Panc1 (cell line): ENCODE data around the gene CCL13. TPM values are rescaled to one million over a fixed set of nuclear protein-coding genes. Genes with fewer than 3 reads are reported as not detected.

Source experiments
- ATAC-seq: fragments of 200-7000 bp; cut with Tn5 transposase; 2 replicates; pipeline ENCODE4 v1.9.1; 2020; ENCODE audit warnings: mild to moderate bottlenecking, moderate library complexity
- BruUV-seq: library from RNA; stranded (reverse); fragments of 400-500 nt; replicated peaks from 2 replicates; lab custom pipeline; 2021; lab: Mats Ljungman, UMichigan
- CTCF ChIA-PET: fragments of 300-600 bp; sonication (Branson Sonifier 250); formaldehyde crosslinking; loops from one replicate; lab custom pipeline; 2022; ENCODE audit warnings: antibody characterized with exemption; lab: Charles Lee
- POLR2A ChIA-PET: fragments of 300-600 bp; sonication (Branson Sonifier 250); formaldehyde crosslinking; loops from one replicate; lab custom pipeline; 2022; ENCODE audit warnings: antibody characterized with exemption; lab: Charles Lee
- DNase-seq: peaks from one replicate; pipeline ENCODE4 v3.0.0-alpha.2; 2010; ENCODE audit warnings: low read depth, low spot score
- H3K27ac ChIP-seq: 2 replicates; pipeline ENCODE4 v1.5.1; 2011; ENCODE audit warnings: mild to moderate bottlenecking, low read length, inconsistent platforms
- H3K27me3 ChIP-seq: fragments of 200-500 bp; sonication (Bioruptor generic); 2 replicates; pipeline ENCODE4 v1.6.0; 2014; ENCODE audit warnings: low read length, inconsistent platforms; ENCODE audit not compliant: control insufficient read depth, insufficient read depth
- H3K36me3 ChIP-seq: fragments of 200-500 bp; sonication (Bioruptor generic); 2 replicates; pipeline ENCODE4 v1.5.1; 2014; ENCODE audit warnings: inconsistent platforms, mild to moderate bottlenecking, low read length, moderate library complexity; ENCODE audit not compliant: control insufficient read depth, insufficient read depth
- H3K4me1 ChIP-seq: 2 replicates; pipeline ENCODE4 v1.5.1; 2011; ENCODE audit warnings: inconsistent platforms, mild to moderate bottlenecking, low read length, moderate library complexity; ENCODE audit not compliant: control insufficient read depth, insufficient read depth
- H3K4me3 ChIP-seq, 2 experiments: 2 replicates each; pipeline ENCODE4 v1.5.1; 2011 to 2012; ENCODE audit warnings: low read depth in 2 of 2, low read length in 2 of 2, mild to moderate bottlenecking in 2 of 2, inconsistent platforms in 1 of 2, moderate library complexity in 1 of 2
- H3K9me3 ChIP-seq: fragments of 200-500 bp; sonication (Bioruptor generic); 2 replicates; pipeline ENCODE4 v1.5.1; 2014; ENCODE audit warnings: low read depth, mild to moderate bottlenecking, inconsistent platforms, low read length, moderate library complexity; ENCODE audit not compliant: control insufficient read depth, insufficient read depth
- POLR2AphosphoS5 ChIP-seq: IDR thresholded peaks from 2 replicates; pipeline ENCODE4 v1.6.1; 2012; ENCODE audit warnings: mild to moderate bottlenecking, low read depth, low read length, moderate library complexity
- SIN3A ChIP-seq: IDR thresholded peaks from 2 replicates; pipeline ENCODE4 v1.6.1; 2012; ENCODE audit warnings: low read depth, mild to moderate bottlenecking, low read length, moderate library complexity, borderline replicate concordance; ENCODE audit not compliant: insufficient read depth
- TCF7L2 ChIP-seq: IDR thresholded peaks from 2 replicates; pipeline ENCODE4 v1.6.1; 2011; ENCODE audit warnings: mild to moderate bottlenecking, low read depth, low read length, inconsistent platforms
- in situ Hi-C: cut with HindIII; loops from 2 replicates; pipeline ENCODE4 v1.10.0; 2016; ENCODE audit warnings: low sequenced_read_pairs, low pct_unique_long_range_greater_than_20kb
- intact Hi-C: fragments of 100-400 bp; cut with micrococcal nuclease; formaldehyde crosslinking; loops from one replicate; pipeline ENCODE4 v1.10.0; 2022; ENCODE audit not compliant: unreplicated experiment
- total RNA-seq: library from RNA; stranded (reverse); gene quantifications from one replicate; pipeline ENCODE4 v1.2.1, GENCODE V29; 2021; ENCODE audit not compliant: unreplicated experiment
- TF ChIP-seq, protein P1 (sequence below), 2 experiments: IDR thresholded peaks; 2 replicates each; pipeline ENCODE4 v1.6.1; 2011 to 2012; ENCODE audit warnings: low read depth in 2 of 2, control low read depth in 1 of 2, low read length in 1 of 2, mild to moderate bottlenecking in 1 of 2, moderate library complexity in 1 of 2; ENCODE audit not compliant: insufficient read depth in 1 of 2
- TF ChIP-seq, protein P2 (sequence below): fragments of 450-650 bp; IDR thresholded peaks from 2 replicates; pipeline ENCODE4 v1.5.1; 2017; ENCODE audit warnings: mild to moderate bottlenecking

CCL13 gene
- total RNA-seq, 1 experiment from 2014 or later, result not detected

DNA sequence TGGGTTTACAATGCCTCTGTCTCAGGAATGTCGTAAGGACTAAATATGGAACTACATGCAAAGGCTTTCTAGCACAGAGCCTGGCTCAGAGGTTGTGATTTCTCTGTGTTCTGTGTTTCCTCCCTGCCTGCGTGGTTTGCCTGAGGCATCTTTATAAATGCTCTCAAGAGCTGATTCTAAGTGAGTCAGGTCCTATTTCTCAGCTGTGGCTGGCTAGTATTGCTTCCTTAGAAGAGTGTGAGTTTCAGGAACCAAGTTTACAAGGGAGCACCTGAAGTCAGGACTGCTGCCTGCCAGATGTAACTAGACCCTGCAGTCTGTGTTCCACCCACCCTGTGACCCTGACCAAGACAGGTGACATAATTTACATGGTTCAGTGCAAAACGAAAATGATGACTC lies 14.7 kb downstream of the CCL13 start:
- ATAC-seq, result peak; percentile 57
- Histone ChIP-seq H3K27me3 (no peaks in the 10 kb centered on the region), H3K4me1 (no peaks in the 10 kb centered on the region), H3K36me3 (no peaks in the 10 kb centered on the region), H3K27ac (no peak overlapping the region), H3K4me3 (no peak overlapping the region), H3K9me3 (no peaks in the 10 kb centered on the region)
- no peak for DNase-seq
- ChIA-PET CTCF (interaction anchor here (1.2 kb wide), 1 partner anchor 9 kb away, joined by 3 read pairs; no protein-coding TSS in a partner anchor), POLR2A (no interaction called here)
- in situ Hi-C loops (no loop called here), intact Hi-C loops (no loop called here)
- TF ChIP-seq, protein P1, sequence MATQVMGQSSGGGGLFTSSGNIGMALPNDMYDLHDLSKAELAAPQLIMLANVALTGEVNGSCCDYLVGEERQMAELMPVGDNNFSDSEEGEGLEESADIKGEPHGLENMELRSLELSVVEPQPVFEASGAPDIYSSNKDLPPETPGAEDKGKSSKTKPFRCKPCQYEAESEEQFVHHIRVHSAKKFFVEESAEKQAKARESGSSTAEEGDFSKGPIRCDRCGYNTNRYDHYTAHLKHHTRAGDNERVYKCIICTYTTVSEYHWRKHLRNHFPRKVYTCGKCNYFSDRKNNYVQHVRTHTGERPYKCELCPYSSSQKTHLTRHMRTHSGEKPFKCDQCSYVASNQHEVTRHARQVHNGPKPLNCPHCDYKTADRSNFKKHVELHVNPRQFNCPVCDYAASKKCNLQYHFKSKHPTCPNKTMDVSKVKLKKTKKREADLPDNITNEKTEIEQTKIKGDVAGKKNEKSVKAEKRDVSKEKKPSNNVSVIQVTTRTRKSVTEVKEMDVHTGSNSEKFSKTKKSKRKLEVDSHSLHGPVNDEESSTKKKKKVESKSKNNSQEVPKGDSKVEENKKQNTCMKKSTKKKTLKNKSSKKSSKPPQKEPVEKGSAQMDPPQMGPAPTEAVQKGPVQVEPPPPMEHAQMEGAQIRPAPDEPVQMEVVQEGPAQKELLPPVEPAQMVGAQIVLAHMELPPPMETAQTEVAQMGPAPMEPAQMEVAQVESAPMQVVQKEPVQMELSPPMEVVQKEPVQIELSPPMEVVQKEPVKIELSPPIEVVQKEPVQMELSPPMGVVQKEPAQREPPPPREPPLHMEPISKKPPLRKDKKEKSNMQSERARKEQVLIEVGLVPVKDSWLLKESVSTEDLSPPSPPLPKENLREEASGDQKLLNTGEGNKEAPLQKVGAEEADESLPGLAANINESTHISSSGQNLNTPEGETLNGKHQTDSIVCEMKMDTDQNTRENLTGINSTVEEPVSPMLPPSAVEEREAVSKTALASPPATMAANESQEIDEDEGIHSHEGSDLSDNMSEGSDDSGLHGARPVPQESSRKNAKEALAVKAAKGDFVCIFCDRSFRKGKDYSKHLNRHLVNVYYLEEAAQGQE (IDR thresholded peaks at IDR 0.05; ENCODE audit: insufficient read depth in 1 of 2, low read depth in 2 of 2, low read length in 1 of 2), result no peak
- TF ChIP-seq, protein P2, sequence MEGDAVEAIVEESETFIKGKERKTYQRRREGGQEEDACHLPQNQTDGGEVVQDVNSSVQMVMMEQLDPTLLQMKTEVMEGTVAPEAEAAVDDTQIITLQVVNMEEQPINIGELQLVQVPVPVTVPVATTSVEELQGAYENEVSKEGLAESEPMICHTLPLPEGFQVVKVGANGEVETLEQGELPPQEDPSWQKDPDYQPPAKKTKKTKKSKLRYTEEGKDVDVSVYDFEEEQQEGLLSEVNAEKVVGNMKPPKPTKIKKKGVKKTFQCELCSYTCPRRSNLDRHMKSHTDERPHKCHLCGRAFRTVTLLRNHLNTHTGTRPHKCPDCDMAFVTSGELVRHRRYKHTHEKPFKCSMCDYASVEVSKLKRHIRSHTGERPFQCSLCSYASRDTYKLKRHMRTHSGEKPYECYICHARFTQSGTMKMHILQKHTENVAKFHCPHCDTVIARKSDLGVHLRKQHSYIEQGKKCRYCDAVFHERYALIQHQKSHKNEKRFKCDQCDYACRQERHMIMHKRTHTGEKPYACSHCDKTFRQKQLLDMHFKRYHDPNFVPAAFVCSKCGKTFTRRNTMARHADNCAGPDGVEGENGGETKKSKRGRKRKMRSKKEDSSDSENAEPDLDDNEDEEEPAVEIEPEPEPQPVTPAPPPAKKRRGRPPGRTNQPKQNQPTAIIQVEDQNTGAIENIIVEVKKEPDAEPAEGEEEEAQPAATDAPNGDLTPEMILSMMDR, result no peak
- TF ChIP-seq SIN3A, result no peak
- no peak for TF ChIP-seq TCF7L2
- TF ChIP-seq POLR2AphosphoS5, result no peak
- no TSS peak for BruUV-seq

DNA sequence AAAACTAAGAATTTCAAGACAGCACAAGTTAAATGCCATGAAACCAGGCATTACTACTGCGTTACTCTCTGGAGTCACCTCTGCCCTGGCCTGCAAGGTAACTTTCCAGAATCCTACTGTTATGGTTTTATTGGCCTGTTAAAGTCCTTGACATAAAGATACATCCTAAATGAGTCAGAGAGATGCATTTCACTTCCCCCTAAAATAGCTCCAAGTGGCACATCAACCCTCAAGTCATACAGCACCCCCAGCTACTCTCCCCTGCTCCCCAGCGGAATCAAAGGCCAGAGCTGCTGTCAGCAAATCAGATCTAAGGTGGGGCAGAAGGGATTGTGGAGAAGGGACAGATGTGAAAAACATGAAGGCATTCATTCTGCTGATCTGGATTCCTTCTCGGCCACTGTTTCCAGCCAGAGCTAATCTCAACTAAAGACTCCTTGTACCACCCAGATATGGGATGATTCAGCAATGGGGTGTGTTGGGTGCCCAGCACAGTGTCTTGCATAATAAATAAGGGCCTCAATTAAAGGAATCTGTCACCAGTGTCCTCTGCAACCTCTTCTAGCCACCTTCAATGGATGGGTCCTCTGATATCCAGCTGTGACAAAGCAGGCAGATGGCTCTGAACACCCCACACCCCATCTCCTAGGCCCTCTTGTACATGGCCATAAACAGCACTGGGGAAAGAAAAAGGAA lies 15.3 kb downstream of the CCL13 start:
- Histone ChIP-seq H3K27ac (no peak overlapping the region), H3K4me1 (no peaks in the 10 kb centered on the region), H3K4me3 (no peak overlapping the region), H3K36me3 (no peaks in the 10 kb centered on the region), H3K9me3 (no peaks in the 10 kb centered on the region), H3K27me3 (no peaks in the 10 kb centered on the region)
- no TSS peak for BruUV-seq
- TF ChIP-seq TCF7L2, result no peak
- TF ChIP-seq POLR2AphosphoS5, result no peak
- TF ChIP-seq, protein P1 (IDR thresholded peaks at IDR 0.05; ENCODE audit: insufficient read depth in 1 of 2, low read depth in 2 of 2, low read length in 1 of 2), result no peak
- TF ChIP-seq SIN3A, result no peak
- TF ChIP-seq, protein P2, result no peak
- ATAC-seq (no peak; the same call in 1 of the 2 replicates), DNase-seq (no peak)
- POLR2A ChIA-PET, result no interaction called here
- intact Hi-C loops (no loop called here), in situ Hi-C loops (no loop called here)
- CTCF ChIA-PET, result interaction anchor here (1.2 kb wide), 1 partner anchor 10 kb away, joined by 3 read pairs; no protein-coding TSS in a partner anchor
